HG03460 (cell line): ENCODE measurements around the gene RSPH3.
"Not testable (repeated sequence)": the region's sequence is repeated elsewhere in the genome, so short reads cannot be mapped to it uniquely, and the experiment has no call there.

Experiments used
- ATAC-seq: cut with Tn5 transposase; IDR thresholded peaks from one replicate; pipeline ENCODE4 v1.9.1; 2021; ENCODE audit not compliant: unreplicated experiment

The RSPH3 gene

DNA sequence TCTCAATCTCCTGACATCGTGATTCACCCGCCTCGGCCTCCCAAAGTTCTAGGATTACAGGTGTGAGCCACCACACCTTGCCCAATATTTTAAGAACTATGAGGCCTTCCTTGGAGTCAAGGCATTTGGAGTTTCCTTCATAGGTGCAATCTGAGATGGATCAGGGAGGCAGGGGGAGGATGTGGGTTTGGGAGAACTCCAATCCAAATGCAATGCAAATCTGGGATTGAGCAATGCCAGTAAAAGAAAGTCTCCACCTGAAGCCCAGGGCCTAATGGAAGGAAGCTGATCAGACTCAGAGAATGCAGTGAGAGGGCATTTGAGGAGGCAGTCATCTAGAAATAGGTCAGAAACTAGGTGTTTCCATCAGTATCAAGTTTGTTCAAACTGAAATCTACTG lies 21.2 kb downstream of the RSPH3 start:
- ATAC-seq: no peak

DNA sequence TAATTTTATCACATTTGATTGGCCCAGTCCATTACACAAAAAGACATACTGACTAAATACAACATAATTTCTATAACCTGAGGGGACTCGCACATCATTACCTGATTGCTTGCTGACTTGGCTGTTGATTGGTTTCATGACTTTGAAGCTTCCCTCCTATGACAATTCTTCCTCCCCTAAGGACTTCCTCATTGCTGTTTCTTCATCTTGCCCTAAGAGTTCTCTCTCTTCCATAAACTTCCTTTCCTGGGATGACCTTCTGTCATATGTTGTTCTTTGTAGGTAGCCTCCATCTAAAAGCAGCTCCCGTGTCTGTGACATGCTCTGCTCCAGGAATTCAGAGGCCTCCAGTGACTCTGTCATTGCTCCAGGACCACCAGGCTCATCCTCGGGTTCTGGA lies 22.6 kb downstream of the RSPH3 start:
- ATAC-seq: no peak

DNA sequence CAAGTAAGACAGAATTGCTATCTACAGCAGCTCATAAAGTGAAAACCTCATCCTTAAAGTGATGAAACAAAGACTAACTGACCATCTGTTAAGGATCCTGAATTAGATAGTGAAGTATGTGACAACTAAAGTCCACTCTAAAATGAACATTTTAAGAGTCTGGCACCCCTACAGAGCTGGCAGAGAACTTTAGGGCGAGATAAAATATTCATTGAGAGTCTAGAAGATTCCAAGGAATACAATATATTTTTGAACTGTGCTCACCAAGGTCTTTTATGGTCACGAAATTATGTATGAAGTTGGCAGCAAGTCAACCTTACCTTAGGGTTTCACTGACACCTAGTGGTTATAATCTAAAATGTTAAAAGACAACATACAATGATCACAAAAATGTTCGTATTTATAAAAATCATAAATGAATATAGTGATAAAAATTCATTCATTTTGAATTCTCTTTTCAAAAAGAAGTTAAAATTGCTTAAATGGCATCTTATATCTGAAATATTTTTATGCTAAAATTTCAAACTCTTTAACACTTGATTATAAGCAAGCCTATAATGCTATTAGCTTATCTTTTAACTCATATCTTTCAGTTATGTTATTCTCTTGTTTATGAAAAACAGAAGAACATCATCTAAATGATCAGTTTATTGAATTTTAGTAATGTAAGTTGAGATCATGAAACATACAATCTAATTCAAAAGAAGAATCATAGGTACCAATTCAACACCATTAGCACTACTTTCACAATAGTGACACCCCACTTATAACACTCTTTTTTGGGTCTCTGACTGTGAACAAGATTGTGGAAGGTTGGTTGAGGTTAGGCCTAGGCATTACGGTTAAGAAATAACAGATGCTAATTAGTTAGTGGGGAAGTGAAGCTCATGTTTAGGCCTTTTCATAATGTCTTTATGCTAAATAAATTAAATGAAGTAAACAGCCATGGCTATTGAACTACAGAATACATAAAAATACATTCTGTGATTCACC lies 27.5 kb downstream of the RSPH3 start:
- no peak for ATAC-seq

DNA sequence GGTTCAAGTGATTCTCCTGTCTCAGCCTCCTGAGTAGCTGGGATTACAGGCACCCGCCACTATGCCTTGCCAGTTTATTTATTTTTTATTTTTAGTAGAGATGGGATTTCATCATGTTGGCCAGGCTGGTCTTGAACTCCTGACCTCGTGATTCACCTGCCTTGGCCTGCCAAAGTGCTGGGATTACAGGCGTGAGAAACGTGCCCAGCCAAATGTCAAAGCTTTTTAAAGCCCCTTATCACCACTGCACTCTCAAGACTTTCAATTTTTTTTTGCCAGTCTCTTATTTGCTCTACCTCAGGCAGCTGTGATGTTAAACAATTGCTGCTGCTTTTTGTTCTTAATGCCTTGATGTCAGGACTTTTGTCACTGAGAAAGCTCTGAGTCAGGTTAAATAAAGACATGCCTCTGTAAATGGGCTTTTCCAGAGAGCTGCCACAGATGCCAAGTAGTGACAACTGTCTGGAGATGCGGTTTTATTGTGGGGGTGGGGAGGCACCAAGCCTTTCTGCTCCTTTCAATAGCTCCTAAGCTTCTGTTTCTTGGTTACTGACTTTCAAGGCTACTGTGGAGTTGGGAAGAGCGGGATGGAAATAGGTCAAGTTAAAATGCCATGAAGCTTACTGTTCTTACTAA lies 29.2 kb downstream of the RSPH3 start:
- no peak for ATAC-seq

DNA sequence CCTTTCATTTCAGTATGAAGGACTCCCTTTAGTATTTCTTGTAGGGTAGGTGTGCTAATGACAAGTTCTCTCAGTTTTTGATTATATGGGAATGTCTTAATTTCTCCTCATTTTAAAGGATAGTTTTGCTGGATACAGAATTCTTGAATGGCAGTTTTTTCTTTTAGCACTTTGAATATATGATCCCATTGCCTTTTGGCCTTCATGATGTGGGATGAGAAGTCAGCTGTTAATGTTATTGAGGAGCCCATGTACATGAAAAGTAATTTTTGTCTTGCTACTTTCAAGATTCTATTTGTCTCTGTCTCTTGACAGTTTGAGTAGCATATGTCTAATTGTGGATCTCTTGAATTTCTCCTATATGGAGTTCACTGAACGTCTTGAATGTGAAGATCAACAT lies 30.9 kb downstream of the RSPH3 start:
- no peak for ATAC-seq

DNA sequence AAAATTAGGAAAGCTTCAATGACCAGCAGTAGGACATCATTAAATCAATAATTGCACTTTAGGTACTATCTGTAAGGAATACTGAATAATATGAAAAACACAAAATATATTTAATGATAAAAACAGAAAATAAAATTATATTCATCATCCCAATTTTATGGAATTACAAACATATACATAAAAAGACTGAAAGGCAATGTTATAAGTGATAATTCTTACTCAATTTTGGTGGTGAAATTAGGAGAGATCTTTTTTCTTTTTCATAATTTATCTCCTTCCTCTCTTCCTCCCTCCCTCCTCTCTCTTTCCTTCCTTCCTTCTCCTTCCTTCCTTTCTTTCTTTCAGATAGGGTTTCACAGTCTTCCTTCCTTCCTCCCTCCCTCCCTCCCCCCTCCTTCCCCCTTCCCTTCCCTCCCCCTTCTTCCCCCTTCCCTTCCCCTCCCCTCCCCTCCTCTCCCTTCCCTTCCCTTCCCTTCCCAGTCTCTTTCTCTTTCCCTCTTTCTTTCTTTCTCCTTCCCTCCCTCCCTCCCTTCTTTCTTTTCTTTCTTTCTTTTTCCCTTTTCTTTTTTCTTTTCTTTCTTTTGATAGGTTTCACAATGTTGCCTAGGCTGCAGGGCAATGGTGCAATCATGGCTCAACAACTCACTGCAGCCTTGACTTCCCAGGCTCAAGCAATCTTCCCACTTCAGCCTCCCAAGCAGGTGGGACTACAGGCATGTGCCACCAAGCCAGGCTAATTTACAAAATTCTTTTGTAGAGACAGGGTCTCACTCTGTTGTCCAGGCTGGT lies 36.8 kb downstream of the RSPH3 start:
- no peak for ATAC-seq

DNA sequence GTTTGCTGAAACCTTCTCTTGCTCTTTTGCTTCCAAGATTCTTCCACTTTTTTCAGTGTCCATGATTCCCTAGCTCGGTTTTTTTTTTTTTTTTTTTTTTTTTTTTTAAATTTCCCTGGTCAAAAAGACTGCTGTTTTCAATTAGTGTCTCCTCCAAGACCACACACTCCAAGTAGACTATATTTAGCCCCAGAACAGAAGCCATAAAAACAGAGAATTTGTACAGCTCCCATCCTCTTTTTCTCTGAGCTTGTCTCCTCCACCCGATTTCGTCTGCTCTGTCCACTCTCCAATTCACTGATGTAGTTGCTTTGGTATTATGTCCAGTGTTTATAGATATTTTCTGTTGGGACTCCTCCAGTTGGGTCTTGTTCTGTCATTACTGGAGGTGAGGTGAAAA lies 37.6 kb downstream of the RSPH3 start:
- ATAC-seq: no peak

DNA sequence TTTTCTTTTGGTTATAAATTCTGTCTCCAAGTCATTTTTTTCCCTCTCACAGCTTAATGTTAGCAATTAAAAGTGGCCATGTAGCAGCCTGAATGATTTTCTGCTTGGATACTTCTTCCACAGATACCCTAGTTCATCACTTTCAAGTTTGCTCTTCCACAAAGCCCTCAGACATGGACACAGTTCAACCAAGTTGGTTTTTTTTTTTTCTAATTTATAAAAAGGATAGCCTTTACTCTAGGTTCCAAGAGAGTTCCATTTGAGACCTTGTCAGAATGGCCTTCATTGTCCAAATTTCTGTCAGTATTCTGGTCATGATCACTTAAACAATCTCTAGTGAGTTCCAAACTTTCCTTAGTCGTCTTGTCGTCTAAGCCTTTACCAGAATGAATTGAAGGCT lies 40.0 kb downstream of the RSPH3 start:
- no peak for ATAC-seq

DNA sequence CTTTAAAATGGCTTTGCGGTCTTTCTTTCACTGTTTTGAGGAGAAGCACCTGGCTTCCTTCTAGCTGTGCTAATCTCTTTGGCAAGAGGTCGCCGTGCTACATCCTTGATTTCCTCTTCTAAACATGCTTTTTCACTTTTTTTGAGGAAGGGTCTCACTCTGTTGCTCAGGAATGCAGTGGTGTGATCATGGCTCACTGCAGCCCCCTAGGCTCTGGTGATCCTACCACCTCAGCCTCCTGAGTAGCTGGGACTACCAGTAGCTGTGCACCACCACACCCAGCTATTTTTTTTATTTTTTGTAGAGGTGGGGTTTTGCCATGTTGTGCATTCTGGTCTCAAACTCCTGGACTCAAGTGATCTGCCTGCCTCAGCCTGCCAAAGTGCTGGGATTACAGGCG lies 40.5 kb downstream of the RSPH3 start:
- no peak for ATAC-seq

DNA sequence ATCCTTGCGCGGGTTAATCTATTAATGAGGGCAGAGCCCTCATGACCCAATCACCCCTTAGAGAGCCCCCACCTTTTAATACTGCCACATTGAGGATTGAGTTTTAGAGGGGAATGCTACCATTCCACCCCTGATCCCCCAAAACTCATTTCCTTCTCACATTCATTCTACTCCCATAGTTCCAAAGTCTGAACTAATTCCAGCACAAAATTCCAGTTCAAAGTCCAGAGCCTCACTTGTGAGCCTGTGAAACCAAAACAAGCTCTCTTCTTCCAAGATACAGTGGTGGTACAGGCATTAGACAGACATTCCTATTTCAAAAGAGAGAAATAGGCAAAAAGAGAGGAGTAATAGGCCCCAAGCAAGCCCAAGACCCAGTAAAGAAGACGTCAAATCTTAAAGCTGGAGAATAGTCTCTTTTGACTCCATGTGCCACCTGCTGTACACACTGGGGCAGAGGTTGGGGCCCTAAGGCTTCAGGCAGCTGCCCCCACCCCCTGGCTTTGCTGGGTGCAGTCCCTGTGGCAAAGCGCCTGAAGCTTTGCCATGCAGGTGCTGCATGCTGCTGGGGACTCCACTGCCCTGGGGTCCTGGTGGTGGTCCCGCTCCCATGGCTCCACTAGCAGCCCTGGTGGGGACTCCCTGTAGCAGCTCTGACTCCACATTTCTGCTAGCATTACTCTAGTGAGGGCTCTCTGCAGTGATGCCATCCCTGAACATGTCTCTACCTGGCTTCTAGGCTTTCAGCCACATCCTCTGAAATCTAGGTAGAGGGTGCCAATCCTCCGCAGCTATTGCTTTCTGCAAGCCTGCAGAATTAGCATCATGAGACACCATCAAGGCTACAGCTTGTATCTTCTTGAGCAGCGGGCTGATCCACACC lies 41.3 kb downstream of the RSPH3 start:
- ATAC-seq: peak; percentile 52

DNA sequence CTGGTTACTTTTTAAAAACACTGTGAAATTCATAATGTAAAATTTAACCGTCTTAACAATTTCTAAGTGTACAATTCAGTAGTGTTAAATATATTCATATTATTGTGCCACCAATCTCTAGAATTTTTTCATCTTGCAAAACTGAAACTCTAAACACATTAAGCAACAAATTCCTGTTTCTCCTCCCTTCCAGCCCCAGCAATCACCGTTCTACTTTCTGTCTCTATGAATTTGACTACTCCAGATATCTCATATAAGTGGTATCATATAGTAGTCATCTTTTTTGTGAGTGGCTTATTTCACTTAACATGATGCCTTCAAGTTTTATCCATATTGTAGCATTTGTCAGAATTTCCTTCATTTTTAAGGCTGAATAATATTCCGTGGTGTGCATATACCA lies 44.7 kb downstream of the RSPH3 start:
- ATAC-seq: no peak

DNA sequence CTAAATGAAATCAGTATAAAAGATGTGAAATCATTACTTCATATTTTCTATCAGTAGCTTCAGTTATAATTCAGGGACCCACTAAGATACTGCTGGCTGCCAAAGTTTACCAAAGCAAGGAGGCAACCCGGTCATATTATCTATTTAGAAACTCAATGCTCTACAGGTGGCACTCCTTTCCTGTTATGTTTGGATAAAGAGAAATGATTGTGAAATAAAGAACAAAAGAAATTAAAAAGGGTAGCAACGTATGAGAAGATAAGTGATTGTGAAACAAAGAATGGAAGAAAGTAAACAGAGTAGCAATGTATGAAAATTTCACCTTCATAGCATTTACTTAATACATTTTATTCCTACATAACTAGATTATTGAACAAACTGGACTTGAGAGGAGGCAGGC lies 45.2 kb downstream of the RSPH3 start:
- no peak for ATAC-seq

DNA sequence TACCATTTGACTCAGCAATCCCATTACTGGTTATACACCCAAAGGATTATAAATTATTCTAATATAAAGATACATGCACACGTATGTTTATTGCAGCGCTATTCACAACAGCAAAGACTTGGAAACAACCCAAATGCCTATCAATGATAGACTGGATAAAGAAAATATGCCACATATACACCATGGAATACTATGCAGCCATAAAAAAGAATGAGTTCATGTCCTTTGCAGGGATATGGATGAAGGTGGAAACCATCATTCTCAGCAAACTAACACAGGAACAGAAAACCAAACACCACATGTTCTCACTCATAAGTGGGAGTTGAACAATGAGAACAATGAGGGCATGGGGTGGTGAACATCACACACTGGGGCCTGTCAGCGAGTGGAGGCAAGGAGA lies 48.0 kb downstream of the RSPH3 start:
- not testable (repeated sequence) for ATAC-seq

DNA sequence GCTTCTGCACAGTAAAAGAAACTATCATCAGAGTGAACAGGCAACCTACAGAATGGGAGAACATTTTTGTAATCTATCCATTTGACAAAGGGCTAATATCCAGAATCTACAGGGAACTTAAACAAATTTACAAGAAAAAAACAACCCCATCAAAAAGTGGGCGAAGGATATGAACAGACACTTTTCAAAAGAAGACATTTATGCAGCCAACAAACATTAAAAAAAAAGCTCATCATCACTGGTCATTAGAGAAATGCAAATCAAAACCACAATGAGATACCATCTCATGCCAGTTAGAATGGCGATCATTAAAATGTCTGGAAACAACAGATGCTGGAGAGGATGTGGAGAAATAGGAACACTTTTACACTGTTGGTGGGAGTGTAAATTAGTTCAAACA lies 48.4 kb downstream of the RSPH3 start:
- not testable (repeated sequence) for ATAC-seq

DNA sequence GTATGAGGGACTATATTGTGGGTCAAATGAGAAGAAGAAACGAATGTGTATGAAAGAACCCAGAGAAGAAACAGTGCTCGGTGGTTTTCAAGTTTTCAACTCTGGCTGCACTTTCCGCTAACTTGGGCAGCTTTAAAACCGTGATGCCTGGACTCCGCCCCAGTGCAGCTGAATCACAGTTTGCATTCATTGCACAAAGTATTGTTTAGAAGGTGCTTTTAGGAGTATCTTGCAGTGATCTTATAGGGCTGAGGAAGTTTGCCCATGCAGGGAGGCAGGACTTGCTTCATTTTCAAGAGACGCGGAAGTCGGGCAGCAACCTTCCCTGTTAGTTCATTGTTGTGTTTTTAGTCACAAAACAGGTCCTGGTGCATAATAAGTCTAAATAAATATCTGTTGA lies 52.7 kb downstream of the RSPH3 start:
- no peak for ATAC-seq

DNA sequence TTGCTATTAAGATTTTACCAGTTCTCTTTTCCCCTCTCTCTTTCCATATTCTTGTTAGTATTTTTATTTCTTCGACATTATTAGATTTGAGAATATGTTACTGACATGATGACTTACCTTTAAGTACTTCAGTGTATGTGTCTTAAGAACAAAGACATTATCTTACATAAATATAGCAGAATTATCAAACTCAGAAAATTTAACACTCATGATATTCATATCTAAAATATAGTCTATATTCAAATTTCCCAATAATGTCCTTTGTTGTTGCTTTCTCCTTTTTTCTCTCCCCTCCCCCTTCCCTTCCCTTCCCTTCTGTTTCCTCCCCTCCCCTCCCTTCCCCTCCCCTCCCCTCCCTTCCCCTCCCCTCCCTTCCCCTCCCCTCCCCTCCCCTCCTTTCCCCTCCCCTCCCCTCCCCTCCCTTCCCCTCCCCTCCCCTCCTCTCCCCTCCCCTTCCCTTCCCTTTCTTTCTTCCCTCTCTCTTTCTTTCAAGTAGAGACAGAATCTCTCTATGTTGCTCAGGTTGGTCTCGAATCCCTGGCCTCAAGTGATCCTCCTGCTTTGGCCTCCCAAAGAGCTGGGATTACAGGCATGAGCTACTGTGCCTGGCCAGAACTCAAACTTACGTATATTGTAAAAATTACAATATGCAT lies 56.5 kb downstream of the RSPH3 start:
- ATAC-seq: no peak

DNA sequence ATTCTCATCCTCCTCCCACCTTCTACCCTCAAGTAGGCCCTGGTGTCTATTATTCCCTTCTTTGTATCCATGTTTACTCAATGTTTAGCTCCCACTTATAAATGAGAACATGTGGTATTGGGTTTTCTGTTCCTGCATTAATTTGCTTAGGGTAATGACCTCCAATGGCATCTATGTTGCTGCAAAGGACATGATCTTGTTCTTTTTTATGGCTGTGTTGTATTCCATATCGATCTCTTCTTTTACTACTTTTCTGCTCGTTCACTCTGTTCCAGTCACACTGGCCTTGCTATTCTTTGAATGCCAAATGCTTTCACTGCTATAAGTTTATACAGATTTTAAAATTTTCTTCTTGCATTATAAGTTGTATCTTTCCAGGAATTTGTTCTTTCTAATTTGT lies 57.7 kb downstream of the RSPH3 start:
- ATAC-seq: no peak

DNA sequence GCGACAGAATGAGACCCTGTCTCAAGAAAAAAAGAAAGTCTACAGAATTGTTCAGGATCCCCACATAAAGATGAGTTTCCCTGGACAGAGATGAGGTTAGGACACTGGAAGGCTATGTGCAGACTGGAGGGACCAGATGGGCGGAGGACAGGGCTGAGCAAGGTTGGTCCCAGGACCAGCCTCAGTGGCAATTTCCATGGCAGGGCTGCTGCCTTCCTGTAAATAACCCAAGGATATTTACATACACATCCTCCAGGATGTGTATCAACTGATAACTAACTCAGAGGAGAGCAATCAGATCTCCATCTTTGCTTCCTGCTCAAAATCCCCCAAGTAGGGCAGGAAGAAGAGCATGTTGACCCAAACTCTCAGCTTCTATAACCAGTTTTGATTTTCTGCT lies 58.8 kb downstream of the RSPH3 start:
- no peak for ATAC-seq

DNA sequence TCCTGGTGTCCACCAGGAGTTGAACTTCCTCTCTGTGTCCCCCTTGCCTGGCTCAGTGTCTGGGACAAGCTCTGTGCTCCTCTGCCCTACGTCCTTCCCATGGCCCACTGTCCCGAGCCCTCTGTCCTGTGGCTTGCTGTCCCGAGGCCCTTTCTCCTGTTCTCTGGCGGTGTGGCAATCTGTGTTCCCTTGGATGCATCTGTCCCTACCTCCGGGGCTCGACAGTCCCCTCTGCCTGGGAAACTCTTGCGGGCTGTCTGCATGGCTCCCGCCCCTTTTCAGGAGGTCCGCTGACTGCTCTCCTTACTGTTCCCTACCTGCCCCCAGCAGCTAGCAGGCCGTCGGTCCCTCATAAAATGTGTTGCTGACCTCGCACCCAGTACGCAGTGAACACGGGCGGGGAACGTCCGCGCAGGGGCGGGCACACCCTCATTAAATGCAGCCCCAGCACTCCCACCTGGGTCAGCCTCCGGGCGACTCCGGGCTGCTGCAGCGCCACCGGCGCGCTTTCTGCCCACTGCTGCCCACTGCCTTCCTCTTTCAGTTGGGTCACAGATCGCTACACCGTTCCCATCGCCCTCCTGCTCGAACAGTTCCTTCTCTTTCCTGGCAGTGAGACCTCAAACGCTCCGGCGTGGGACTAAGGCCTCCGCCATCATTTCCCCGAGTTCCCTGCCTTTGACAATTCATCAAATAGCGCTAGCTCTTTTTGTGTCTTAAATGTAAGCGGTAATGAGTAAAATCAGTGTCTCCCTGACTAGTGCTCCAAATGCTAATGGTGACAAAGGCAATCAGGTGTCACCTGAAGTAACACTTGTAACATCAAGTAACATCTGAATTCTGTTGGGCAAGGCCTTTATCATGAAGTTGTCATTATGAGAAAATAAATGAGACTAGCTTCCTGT lies 60.5 kb downstream of the RSPH3 start:
- ATAC-seq: no peak
